Measurements from ENCODE around the gene CLDN10.

DNA sequence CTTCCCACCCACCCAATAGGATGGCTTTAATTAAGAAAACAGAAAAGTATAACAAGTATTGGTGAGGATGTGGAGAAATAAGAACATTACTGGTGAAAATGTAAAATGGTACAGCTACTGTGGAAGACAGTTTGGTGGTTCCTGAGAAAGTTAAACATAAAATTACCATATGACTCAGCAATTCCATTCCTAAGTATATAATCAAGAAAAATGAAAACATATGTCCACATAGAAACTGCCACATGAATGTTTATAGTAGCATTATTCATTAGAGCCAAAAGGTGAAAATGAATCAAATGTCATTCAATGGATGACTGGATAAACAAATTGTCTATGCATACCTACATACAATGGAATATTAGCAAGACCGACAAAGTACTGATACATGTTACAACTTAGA is 75.1 kb downstream of the CLDN10 start:
- TF ChIP-seq POLR2AphosphoS5 (IDR thresholded peaks at IDR 0.05) (no peak), POLR2A (IDR thresholded peaks at IDR 0.05) (no peak), EP300 (IDR thresholded peaks at IDR 0.05; ENCODE audit: low read depth) (no peak)
- TF ChIP-seq, protein P1, sequence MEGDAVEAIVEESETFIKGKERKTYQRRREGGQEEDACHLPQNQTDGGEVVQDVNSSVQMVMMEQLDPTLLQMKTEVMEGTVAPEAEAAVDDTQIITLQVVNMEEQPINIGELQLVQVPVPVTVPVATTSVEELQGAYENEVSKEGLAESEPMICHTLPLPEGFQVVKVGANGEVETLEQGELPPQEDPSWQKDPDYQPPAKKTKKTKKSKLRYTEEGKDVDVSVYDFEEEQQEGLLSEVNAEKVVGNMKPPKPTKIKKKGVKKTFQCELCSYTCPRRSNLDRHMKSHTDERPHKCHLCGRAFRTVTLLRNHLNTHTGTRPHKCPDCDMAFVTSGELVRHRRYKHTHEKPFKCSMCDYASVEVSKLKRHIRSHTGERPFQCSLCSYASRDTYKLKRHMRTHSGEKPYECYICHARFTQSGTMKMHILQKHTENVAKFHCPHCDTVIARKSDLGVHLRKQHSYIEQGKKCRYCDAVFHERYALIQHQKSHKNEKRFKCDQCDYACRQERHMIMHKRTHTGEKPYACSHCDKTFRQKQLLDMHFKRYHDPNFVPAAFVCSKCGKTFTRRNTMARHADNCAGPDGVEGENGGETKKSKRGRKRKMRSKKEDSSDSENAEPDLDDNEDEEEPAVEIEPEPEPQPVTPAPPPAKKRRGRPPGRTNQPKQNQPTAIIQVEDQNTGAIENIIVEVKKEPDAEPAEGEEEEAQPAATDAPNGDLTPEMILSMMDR (IDR thresholded peaks at IDR 0.05), result no peak

Data from transverse colon (tissue), 4 donors.